ENCODE results near the gene TRAF3. TPM values are rescaled to one million over a fixed set of nuclear protein-coding genes. Genes with fewer than 3 reads are reported as not detected.

The TRAF3 gene
- total RNA-seq, 1 donor from 2014 or later, result 25.9 TPM

GRCh38 chr14:102878970-102879460, 101.8 kb downstream of the TRAF3 start:
- DNase-seq (ENCODE audit: low read depth) (no peak), FAIRE-seq (no peak)
- Histone ChIP-seq H3K27ac (ENCODE audit: low read depth, low read length) (no peak overlapping the region), H3K79me2 (ENCODE audit: insufficient read depth, low read length) (no peaks in the 10 kb centered on the region), H3K9ac (ENCODE audit: low read length) (no peak overlapping the region), H3K9me3 (ENCODE audit: insufficient read depth, low read depth, low read length) (no peaks in the 10 kb centered on the region), H3K4me1 (ENCODE audit: insufficient read depth, low read length) (peaks cover 2% of the 10 kb centered on the region), H3K27me3 (ENCODE audit: insufficient read depth, low read length) (no peaks in the 10 kb centered on the region), H2AFZ (ENCODE audit: low read depth, low read length) (no peak overlapping the region), H3K4me2 (ENCODE audit: low read length) (no peak overlapping the region), H4K20me1 (ENCODE audit: insufficient read depth, low read length) (no peaks in the 10 kb centered on the region), H3K36me3 (ENCODE audit: insufficient read depth, low read length) (peaks cover 13% of the 10 kb centered on the region), H3K4me3 (ENCODE audit: insufficient read depth, low read depth, low read length) (no peak overlapping the region)
- Mint-ChIP-seq H3K27ac (ENCODE audit: unreplicated experiment) (no peak overlapping the region), H3K9me3 (ENCODE audit: unreplicated experiment) (no peaks in the 10 kb centered on the region), H3K36me3 (ENCODE audit: low read depth, unreplicated experiment) (peaks cover 1% of the 10 kb centered on the region), H3K4me1 (ENCODE audit: low read depth, unreplicated experiment) (no peaks in the 10 kb centered on the region), H3K4me3 (ENCODE audit: unreplicated experiment) (no peak overlapping the region), H3K27me3 (ENCODE audit: low read depth, unreplicated experiment) (no peaks in the 10 kb centered on the region)
- TF ChIP-seq EZH2 (IDR thresholded peaks at IDR 0.05; ENCODE audit: insufficient read depth, low read length) (no peak), CTCF (IDR thresholded peaks at IDR 0.05; ENCODE audit: insufficient read depth, low read depth, low read length) (no peak)

DNA sequence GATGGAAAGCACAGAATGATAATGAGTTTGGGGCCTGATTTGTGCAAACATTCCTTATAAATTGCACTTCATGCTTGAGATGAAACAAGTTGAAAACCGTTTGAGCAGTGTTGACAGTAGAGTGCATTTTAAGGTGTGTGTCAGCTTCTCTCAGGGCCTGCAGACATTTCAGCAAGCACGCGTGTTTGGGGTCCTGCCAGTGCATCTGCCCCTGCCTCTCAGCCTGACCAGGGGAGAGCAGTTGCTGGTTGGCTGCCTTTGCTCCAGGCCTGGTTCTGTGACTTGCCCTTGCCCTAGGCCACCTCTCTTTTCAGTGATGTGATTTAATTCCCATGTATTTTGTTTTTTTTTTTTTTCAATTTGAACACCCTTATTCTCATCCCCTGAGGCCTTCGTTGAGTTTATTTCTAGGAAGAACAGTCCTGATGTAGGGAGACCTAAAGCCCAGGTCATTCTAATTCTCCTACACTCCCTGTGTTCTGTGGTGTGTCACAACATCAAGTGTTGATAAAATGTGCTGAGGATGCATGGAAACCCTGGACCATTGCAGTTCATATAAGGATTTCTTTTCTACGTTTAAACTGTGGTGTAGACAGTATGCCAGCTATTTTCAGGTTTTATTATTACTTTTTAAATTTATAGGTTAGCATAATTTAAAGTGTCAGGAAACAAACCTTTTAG, 105.1 kb downstream of the TRAF3 start:
- H3K4me3 Mint-ChIP-seq (ENCODE audit: unreplicated experiment), result no peak overlapping the region
- Histone ChIP-seq H4K20me1 (ENCODE audit: insufficient read depth, low read length) (no peaks in the 10 kb centered on the region), H3K4me1 (ENCODE audit: insufficient read depth, low read length) (no peaks in the 10 kb centered on the region), H3K36me3 (ENCODE audit: insufficient read depth, low read length) (peaks cover 4% of the 10 kb centered on the region), H3K27ac (ENCODE audit: low read depth, low read length) (no peak overlapping the region), H3K4me2 (ENCODE audit: low read length) (no peak overlapping the region), H3K9ac (ENCODE audit: low read length) (no peak overlapping the region), H3K4me3 (ENCODE audit: insufficient read depth, low read depth, low read length) (no peak overlapping the region), H3K27me3 (ENCODE audit: insufficient read depth, low read length) (no peaks in the 10 kb centered on the region), H3K9me3 (ENCODE audit: insufficient read depth, low read depth, low read length) (no peaks in the 10 kb centered on the region), H3K79me2 (ENCODE audit: insufficient read depth, low read length) (no peaks in the 10 kb centered on the region), H2AFZ (ENCODE audit: low read depth, low read length) (no peak overlapping the region)
- FAIRE-seq, result no peak
- H3K36me3 Mint-ChIP-seq (ENCODE audit: low read depth, unreplicated experiment), result peaks cover 12% of the 10 kb centered on the region
- no peaks in the 10 kb centered on the region for H3K4me1 Mint-ChIP-seq (ENCODE audit: low read depth, unreplicated experiment)
- TF ChIP-seq EZH2 (IDR thresholded peaks at IDR 0.05; ENCODE audit: insufficient read depth, low read length) (no peak), CTCF (IDR thresholded peaks at IDR 0.05; ENCODE audit: insufficient read depth, low read depth, low read length) (no peak)
- H3K9me3 Mint-ChIP-seq (ENCODE audit: unreplicated experiment), result no peaks in the 10 kb centered on the region
- H3K27me3 Mint-ChIP-seq (ENCODE audit: low read depth, unreplicated experiment), result no peaks in the 10 kb centered on the region
- no peak for DNase-seq (ENCODE audit: low read depth)
- no peak overlapping the region for H3K27ac Mint-ChIP-seq (ENCODE audit: unreplicated experiment)

DNA sequence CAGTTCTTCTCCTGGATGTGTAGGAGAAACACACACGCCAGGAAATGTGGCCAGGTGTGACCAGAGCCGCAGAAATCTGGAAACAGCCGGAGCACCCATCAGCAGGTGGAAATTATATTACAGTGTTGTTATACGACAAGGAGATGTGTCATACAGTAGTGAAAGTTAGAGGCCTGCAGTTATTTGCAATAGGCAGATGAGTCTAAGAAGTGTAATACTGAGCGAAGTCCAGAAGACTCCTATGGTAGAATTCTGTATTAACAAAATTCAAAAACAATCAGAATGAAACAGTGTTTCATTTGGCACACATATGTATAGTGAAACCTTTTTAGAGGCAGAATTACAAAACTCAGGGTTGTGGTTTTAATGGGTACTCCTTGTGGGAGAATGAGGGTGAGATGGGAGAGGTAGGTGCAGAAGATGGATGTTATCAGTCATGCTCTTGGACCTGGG, 105.9 kb downstream of the TRAF3 start:
- FAIRE-seq (no peak), DNase-seq (ENCODE audit: low read depth) (no peak)
- peaks cover 12% of the 10 kb centered on the region for H3K36me3 Mint-ChIP-seq (ENCODE audit: low read depth, unreplicated experiment)
- Histone ChIP-seq H4K20me1 (ENCODE audit: insufficient read depth, low read length) (no peaks in the 10 kb centered on the region), H2AFZ (ENCODE audit: low read depth, low read length) (no peak overlapping the region), H3K27me3 (ENCODE audit: insufficient read depth, low read length) (no peaks in the 10 kb centered on the region), H3K4me2 (ENCODE audit: low read length) (no peak overlapping the region), H3K79me2 (ENCODE audit: insufficient read depth, low read length) (no peaks in the 10 kb centered on the region), H3K4me3 (ENCODE audit: insufficient read depth, low read depth, low read length) (no peak overlapping the region), H3K36me3 (ENCODE audit: insufficient read depth, low read length) (peaks cover 3% of the 10 kb centered on the region), H3K4me1 (ENCODE audit: insufficient read depth, low read length) (no peaks in the 10 kb centered on the region), H3K9me3 (ENCODE audit: insufficient read depth, low read depth, low read length) (no peaks in the 10 kb centered on the region), H3K27ac (ENCODE audit: low read depth, low read length) (no peak overlapping the region), H3K9ac (ENCODE audit: low read length) (no peak overlapping the region)
- TF ChIP-seq CTCF (IDR thresholded peaks at IDR 0.05; ENCODE audit: insufficient read depth, low read depth, low read length), result no peak
- TF ChIP-seq EZH2 (IDR thresholded peaks at IDR 0.05; ENCODE audit: insufficient read depth, low read length), result no peak
- H3K9me3 Mint-ChIP-seq (ENCODE audit: unreplicated experiment), result no peaks in the 10 kb centered on the region
- no peaks in the 10 kb centered on the region for H3K4me1 Mint-ChIP-seq (ENCODE audit: low read depth, unreplicated experiment)
- H3K27me3 Mint-ChIP-seq (ENCODE audit: low read depth, unreplicated experiment), result no peaks in the 10 kb centered on the region
- no peak overlapping the region for H3K27ac Mint-ChIP-seq (ENCODE audit: unreplicated experiment)
- no peak overlapping the region for H3K4me3 Mint-ChIP-seq (ENCODE audit: unreplicated experiment)

Data from astrocyte (in vitro differentiated cells and primary cell).